C4-2B (cell line): ENCODE results near the gene SEPTIN2.

Experiments used
- ZFX ChIP-seq: fragments of 450-650 bp; IDR thresholded peaks from 2 replicates; pipeline ENCODE4 v1.6.1; 2017
- TF ChIP-seq, protein P1 (sequence below): fragments of 450-650 bp; conservative IDR thresholded peaks from 2 replicates; pipeline ENCODE4 v1.5.1; 2017; ENCODE audit warnings: mild to moderate bottlenecking

DNA sequence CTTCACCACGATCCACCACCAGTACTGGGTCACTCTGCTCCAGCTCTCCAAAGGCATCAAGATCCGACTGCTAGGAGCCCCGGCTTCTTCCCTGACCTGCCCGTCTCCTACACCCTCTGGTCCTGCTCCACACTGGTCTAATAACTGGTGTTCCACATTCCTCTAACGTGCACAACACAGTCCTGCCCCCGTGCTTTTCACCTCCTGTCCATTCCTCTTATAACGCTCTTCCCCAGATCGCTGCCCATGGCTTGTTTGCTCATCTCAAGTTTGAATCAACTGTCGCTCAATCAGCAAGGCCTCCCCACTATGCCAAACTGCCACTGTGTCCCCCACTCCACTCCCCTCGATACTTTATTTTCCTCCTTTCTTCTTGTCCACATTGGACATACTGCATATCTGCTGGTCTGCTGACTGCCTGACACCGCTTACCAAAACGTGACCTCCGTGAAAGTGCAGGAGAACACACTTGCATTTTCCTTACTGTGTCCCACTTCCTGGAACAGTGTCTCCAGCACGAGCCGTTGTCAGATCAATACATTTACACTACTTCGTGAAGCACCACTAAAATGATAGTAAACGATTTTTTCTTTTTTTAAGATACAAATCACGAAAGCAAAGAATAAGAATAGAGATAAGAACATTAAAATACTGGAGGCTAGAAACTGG, 6.8 kb upstream of the SEPTIN2 start:
- TF ChIP-seq, protein P1, sequence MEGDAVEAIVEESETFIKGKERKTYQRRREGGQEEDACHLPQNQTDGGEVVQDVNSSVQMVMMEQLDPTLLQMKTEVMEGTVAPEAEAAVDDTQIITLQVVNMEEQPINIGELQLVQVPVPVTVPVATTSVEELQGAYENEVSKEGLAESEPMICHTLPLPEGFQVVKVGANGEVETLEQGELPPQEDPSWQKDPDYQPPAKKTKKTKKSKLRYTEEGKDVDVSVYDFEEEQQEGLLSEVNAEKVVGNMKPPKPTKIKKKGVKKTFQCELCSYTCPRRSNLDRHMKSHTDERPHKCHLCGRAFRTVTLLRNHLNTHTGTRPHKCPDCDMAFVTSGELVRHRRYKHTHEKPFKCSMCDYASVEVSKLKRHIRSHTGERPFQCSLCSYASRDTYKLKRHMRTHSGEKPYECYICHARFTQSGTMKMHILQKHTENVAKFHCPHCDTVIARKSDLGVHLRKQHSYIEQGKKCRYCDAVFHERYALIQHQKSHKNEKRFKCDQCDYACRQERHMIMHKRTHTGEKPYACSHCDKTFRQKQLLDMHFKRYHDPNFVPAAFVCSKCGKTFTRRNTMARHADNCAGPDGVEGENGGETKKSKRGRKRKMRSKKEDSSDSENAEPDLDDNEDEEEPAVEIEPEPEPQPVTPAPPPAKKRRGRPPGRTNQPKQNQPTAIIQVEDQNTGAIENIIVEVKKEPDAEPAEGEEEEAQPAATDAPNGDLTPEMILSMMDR = no peak
- no peak for TF ChIP-seq ZFX
